Prostate gland (tissue), 2 donors: ENCODE measurements around the gene PPP1R15B. TPM values are rescaled to one million over a fixed set of nuclear protein-coding genes. Genes with fewer than 3 reads are reported as not detected.

Experiments
- DNase-seq: peaks from one replicate; pipeline ENCODE4 v3.0.0-alpha.2; 2019; ENCODE audit warnings: low spot score
- H3K27ac ChIP-seq, 2 donors: fragments of 200-600 bp; sonication (generic); 2 replicates each; pipeline ENCODE4 v1.5.1; 2017 to 2019
- H3K27me3 ChIP-seq: fragments of 200-600 bp; sonication (generic); replicated peaks from 2 replicates; pipeline ENCODE4 v1.5.1; 2019; ENCODE audit not compliant: insufficient read depth
- H3K36me3 ChIP-seq, 2 donors: fragments of 200-600 bp; sonication (generic); 1 replicate in 1 of 2; 2 replicates in 1 of 2; pipeline versions ENCODE4 v1.5.1 to v1.8.1; 2017 to 2019
- H3K4me1 ChIP-seq: fragments of 200-600 bp; sonication (generic); replicated peaks from 2 replicates; pipeline ENCODE4 v1.5.1; 2019
- H3K4me3 ChIP-seq, 2 donors: fragments of 200-600 bp; sonication (generic); 2 replicates each; pipeline ENCODE4 v1.5.1; 2017 to 2019
- H3K9me3 ChIP-seq: fragments of 200-600 bp; sonication (generic); 2 replicates; pipeline ENCODE4 v1.5.1; 2017
- CTCF ChIP-seq, 4 experiments: fragments of 200-600 bp in 2 of 4; fragments of 450-650 bp in 2 of 4; sonication (generic) in 2 of 4; IDR thresholded peaks; 1 replicate in 3 of 4; 2 replicates in 1 of 4; pipeline ENCODE4 v1.5.1; 2016 to 2019; ENCODE audit warnings: antibody characterized with exemption in 4 of 4, mild to moderate bottlenecking in 2 of 4, moderate library complexity in 2 of 4
- POLR2A ChIP-seq: fragments of 450-650 bp; IDR thresholded peaks from one replicate; pipeline ENCODE4 v1.6.1; 2016; ENCODE audit warnings: antibody characterized with exemption, mild to moderate bottlenecking
- POLR2AphosphoS5 ChIP-seq: sonication (generic); formaldehyde crosslinking; IDR thresholded peaks from one replicate; pipeline ENCODE4 v1.6.1; 2017; ENCODE audit warnings: antibody characterized with exemption
- whole genome bisulfite sequencing: methylation state at CpG from one replicate; pipeline ENCODE4 v1.1.5; 2018; 5-methylcytosine and 5-hydroxymethylcytosine counted together
- intact Hi-C: fragments of 100-400 bp; cut with DNase I; formaldehyde crosslinking; loops from one replicate; pipeline ENCODE4 v1.14.2; 2022
- total RNA-seq, 2 donors: library from RNA; depleted of rRNA; stranded (reverse); fragments of >200 nt; gene quantifications; one replicate each; pipeline ENCODE4 v1.1.0, GENCODE V29; 2016

The PPP1R15B gene
- total RNA-seq, 2 donors from 2014 or later = 43.5 to 45.0 TPM

GRCh38 chr1:204406621-204407020 lies 5.0 kb downstream of the PPP1R15B start:
- no peak for DNase-seq
- intact Hi-C loops = no loop called here
- TF ChIP-seq POLR2AphosphoS5 = no peak
- TF ChIP-seq POLR2A = no peak
- TF ChIP-seq CTCF (IDR thresholded peaks at IDR 0.05) = no peak
- Histone ChIP-seq H3K4me3 (peak overlapping the region; percentile 79 to 87), H3K36me3 (no peaks in the 10 kb centered on the region), H3K27ac (peak overlapping the region; percentile 96 to 99), H3K4me1 (no peaks in the 10 kb centered on the region), H3K9me3 (no peaks in the 10 kb centered on the region), H3K27me3 (no peaks in the 10 kb centered on the region)
- 50% methylated on average over 4 of the region's 4 CpGs for WGBS

GRCh38 chr1:204405988-204406387 lies 5.6 kb downstream of the PPP1R15B start:
- Histone ChIP-seq H3K4me1 (no peaks in the 10 kb centered on the region), H3K27me3 (no peaks in the 10 kb centered on the region), H3K36me3 (no peaks in the 10 kb centered on the region), H3K9me3 (no peaks in the 10 kb centered on the region), H3K4me3 (peak overlapping the region in 1 of 2 donors; percentile 87), H3K27ac (peak overlapping the region; percentile 96 to 99)
- 12% methylated on average over 2 of the region's 2 CpGs for WGBS
- TF ChIP-seq POLR2AphosphoS5 (peak; percentile 92), CTCF (IDR thresholded peaks at IDR 0.05) (no peak)
- peak; percentile 61 for DNase-seq
- intact Hi-C loops = no loop called here

GRCh38 chr1:204404629-204405028 lies 7.0 kb downstream of the PPP1R15B start:
- Histone ChIP-seq H3K27ac (peak overlapping the region in 1 of 2 donors; percentile 39), H3K27me3 (no peaks in the 10 kb centered on the region), H3K4me3 (no peak overlapping the region), H3K4me1 (no peaks in the 10 kb centered on the region), H3K36me3 (no peaks in the 10 kb centered on the region), H3K9me3 (no peaks in the 10 kb centered on the region)
- no peak for TF ChIP-seq POLR2AphosphoS5
- no peak for TF ChIP-seq CTCF (IDR thresholded peaks at IDR 0.05)
- TF ChIP-seq POLR2A = no peak
- WGBS = 46% methylated on average over 2 of the region's 2 CpGs
- DNase-seq = no peak
- intact Hi-C loops = no loop called here

- H3K4me1 ChIP-seq = no peaks in the 10 kb centered on the region
- no peak overlapping the region for H3K4me3 ChIP-seq
- DNase-seq = no peak
- intact Hi-C loops = no loop called here
- no peaks in the 10 kb centered on the region for H3K27me3 ChIP-seq
- no peaks in the 10 kb centered on the region for H3K9me3 ChIP-seq
- no peak overlapping the region for H3K27ac ChIP-seq
- 94% methylated on average over 4 of the region's 4 CpGs for WGBS
- no peaks in the 10 kb centered on the region for H3K36me3 ChIP-seq
- TF ChIP-seq POLR2AphosphoS5 (no peak), POLR2A (no peak), CTCF (IDR thresholded peaks at IDR 0.05) (no peak)
Measured at GRCh38 chr1:204402391-204402790, 9.2 kb downstream of the PPP1R15B start.

GRCh38 chr1:204401730-204402129 lies 9.9 kb downstream of the PPP1R15B start:
- intact Hi-C loops = no loop called here
- whole genome bisulfite sequencing = 89% methylated on average over 3 of the region's 3 CpGs
- Histone ChIP-seq H3K36me3 (no peaks in the 10 kb centered on the region), H3K27ac (no peak overlapping the region), H3K9me3 (no peaks in the 10 kb centered on the region), H3K4me3 (no peak overlapping the region), H3K4me1 (no peaks in the 10 kb centered on the region), H3K27me3 (no peaks in the 10 kb centered on the region)
- TF ChIP-seq POLR2A (no peak), POLR2AphosphoS5 (no peak)
- DNase-seq = no peak
